HG03039 (cell line): Measurements from ENCODE around the gene NMB.
"Not testable (repeated sequence)": the region's sequence is repeated elsewhere in the genome, so short reads cannot be mapped to it uniquely, and the experiment has no call there.

ENCODE experiments used
- ATAC-seq: cut with Tn5 transposase; IDR thresholded peaks from one replicate; pipeline ENCODE4 v1.9.1; 2021; ENCODE audit warnings: mild to moderate bottlenecking, moderate library complexity; ENCODE audit not compliant: unreplicated experiment

Gene NMB

DNA sequence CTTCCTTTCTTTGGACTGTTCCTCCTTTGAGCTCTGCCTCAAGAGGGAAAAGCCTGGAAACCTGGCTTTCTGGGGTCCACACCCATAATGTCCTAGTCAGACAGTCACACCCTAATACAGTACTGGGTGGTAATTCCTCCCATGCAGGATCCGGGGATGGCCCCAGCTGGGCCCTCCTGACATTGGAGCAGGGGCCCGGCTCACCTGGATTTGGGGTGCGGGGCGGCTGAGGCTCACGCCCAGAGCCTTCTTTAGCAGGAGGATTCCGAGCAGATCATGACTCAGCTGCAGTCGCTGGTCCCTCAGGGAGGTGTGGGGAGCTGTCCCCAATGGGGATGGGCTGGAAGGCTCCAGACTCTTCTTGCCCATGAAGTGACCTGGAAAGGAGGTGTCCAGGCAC is 1.0 kb downstream of the NMB start:
- no peak for ATAC-seq

DNA sequence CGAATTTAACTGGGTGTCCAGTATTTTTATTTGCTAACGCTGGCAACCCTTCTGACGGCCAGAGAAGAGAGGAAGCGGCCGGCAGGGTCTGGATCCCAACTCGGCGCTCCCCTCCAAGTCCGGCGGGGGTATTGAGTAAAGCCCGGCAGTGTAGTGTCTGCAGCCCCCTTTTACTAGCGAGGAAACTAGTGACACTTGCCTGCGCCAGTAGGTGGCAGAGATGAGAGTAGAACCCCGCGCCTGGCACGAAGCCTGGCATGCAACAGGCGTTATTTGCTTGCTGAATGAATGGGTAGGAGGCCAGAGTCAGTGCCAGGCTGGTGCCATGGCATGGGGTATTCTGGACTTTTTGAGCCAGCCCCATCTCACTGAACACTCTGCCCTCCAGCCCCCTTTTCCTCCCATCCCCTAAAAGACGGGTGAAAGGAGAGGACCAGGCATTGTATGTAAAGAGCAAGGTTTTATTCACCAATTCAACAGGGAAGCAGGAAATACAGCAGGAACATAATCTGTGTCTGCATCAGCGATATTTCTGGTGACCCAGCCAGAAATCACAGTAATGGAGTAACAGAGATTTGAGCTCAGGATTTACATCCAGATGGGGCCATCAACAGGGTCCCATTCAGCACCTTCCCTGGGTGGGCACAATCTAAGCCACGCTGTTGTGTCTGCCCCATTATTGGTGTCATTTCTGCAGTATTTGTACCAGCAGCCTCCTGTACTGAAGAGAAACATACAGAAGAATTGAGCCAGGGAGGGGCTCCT is 3.1 kb downstream of the NMB start:
- ATAC-seq = no peak

DNA sequence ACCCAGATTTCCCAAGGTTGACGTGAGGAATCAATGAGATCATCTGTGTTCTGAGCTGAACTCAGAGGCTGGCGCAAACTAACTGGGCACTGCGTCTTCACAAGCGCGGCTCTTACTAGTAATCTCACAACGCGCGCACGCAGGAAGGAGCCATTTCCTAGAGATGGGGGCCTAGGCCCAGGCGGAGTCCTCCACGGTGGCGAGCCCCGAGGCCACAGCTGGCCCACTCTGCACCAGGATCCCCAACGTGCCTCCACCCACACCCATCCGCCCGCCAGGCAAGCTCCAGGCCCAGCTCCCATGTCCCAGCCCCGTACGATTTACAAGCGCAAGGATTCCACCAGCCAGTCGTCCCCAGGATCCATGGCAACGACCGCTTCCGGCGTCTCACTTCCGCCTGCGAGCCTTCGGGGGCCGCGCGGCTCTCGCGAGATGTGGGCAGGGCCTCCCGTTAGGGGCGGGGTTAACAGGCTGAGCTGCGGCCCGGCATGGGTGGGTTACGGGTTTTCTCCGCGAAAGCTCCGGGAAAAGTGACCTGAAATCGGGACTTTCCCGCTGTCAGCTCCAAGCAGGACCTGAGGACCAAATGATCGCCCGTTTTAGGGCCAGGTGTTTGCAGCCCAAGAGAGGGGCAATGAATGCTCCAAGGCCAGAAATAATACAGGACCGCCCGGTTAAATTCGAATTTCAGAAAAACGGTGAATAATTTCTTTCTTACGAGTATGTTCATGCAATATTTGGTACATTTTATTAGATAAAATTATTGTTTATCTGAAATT is 3.9 kb downstream of the NMB start, which contains the start of gene WDR73:
Gene WDR73, minus strand, starts transcription at position 374 of the 779 bp plus-strand sequence. Its CDS starts 9 bp downstream, at position 365.
- peak; percentile 84 for ATAC-seq

DNA sequence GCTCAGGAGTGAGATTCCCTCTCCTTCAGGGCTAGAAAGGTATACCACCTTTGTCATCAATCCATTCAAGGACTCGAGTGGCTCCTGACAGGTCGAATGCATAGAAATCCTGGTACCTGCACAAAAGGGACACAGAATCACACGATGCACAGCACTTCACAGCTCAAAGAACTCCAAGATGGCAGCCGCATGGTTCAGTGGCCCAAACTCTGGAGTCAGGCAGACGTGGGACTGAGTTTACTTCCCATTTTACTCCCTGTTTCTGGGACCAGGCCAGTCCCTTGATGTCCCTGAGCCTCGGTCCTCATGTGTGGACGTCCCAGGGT is 4.5 kb downstream of the NMB start:
- no peak for ATAC-seq

DNA sequence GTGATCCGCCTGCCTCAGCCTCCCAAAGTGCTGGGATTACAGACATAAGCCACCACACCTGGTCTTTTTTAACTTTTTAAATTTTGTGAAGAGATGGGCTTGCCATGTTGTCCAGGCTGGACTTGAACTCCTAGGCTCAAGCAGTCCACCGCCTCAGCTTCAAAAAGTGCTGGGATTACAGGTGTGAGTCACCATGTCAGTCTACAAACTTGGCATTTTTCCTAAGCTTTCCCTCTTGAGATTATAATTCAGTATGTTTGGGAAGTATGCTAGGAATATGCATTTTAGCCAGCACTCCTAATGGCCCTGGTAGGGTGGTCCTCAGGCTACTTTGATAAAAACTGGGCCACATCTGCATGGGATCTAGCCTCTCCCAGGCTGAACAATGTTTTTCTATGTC is 8.3 kb downstream of the NMB start:
- ATAC-seq = no peak

DNA sequence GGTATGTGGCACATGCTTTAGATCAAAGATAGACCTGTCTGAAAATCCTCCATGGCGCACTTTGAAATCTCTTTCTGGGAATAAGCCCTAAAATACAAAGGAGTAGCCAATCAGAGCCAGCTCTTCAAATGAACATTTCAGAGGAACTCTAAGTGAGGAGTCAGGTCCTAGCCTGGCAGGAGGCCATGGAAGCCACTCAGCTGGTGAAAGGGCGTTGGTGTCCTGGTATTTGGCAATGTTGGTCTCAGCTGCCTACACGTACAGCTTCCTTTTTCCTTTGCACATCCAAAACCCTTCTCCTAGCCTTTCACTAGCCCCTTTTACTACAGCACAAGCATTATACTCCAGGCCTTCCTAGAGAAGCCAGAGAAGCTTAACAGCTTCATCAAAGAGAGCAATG is 9.5 kb downstream of the NMB start:
- ATAC-seq = no peak

DNA sequence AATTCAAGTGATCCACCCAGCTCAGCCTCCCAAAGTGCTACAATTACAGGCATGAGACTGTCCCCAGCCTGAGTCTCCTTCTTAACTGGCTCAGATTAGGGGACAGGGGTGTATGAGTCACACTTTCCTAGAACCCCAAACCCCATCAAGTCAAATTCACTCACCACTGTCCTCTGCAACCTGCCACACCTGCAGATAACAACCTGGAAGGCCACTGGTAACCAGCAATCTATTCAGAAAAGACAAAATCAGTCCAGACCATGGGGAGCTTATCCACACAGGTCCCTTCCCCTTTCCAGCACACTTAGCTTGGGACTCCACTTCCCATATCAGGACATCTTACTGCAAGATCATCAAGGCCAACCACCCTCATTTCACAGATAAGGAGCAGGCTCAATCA is 10.3 kb downstream of the NMB start:
- ATAC-seq = no peak

DNA sequence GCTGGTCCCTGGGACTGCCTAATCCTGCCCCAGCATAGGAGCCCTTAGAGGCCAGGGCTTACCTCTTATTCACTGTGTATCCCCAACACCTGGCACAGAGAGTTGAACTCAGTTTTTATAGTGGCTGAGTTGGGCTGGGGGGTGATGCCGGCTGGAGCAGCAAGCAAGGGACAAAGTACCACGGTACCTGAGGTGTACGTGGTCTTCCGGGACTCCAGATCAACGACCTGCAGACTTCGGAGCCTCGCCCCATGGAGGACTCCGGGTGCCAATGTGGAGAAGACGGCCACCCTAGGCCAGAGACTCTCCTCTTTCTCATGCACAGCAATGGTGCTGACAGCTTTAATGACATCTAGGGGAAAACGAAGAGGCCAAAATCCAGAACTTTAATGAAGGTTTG is 12.0 kb downstream of the NMB start:
- no peak for ATAC-seq

DNA sequence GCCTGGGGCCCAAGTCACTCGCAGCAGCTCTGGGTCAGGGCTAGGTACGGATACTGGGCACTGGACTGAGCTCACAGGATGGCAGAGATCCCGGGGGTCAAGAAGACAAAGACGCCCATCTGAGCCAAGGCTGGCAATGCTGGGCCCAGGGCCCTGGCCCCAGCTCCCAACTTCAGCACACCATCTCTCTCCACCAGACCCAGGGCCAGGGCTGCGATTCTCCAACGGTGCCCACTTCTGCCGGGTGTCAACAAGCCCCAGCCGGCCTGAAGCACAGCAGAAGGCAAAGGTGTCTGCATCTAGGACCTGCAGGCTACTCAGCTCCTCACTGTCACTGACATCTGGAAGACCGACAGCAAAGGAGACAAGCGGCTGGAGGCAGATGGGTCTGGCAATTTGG is 12.5 kb downstream of the NMB start:
- no peak for ATAC-seq

DNA sequence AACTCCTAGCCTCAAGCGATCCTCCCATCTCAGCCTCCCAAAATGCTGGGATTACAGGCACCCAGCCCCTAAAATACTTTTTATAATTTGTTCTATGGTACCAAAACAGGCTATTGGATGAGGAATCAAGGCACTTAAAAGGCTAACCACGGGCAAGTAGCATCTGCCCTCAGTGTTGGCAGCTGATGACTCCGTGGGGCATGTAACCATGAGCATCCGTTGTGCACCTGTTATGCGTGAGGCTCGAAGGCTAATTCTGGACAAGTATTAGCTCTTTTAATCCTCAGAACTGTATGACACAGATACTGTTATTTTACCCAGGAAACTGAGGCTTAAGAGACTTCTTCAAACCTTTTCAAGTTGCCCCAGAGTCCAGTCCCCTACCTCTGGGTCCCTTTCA is 14.2 kb downstream of the NMB start:
- no peak for ATAC-seq

DNA sequence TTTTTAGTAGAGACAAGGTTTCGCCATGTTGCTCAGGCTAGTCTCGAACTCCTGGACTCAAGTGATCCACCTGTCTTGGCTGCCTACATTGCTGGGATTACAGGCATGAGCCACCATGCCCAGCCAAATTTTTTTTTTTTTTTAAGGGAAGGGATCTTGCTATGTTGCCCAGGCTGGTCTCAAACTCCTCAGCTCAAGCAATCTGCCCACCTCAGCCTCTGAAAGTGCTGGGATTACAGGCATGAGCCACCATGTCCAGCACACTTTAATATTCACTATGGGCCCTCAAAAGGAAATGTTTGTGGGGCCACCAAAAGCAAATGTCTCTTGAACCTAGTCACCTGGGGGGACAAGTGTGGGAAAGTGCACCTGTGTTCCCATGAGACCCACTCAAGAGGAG is 15.4 kb downstream of the NMB start:
- ATAC-seq = not testable (repeated sequence)

DNA sequence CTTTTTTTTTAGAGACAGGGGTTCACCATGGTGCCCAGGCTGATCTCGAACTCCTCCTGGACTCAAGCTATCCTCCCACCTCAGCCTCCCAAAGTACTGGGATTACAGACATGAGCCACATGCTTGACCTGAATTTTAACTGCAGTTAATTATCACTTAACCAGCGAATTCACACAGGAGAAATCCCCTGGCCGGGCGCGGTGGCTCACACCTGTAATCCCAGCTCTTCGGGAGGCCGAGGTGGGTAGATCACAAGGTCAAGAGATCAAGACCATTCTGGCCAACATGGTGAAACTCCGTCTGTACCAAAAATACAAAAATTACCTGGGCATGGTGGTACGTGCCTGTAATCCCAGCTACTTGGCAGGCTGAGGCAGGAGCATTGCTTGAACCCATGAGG is 16.1 kb downstream of the NMB start:
- not testable (repeated sequence) for ATAC-seq

DNA sequence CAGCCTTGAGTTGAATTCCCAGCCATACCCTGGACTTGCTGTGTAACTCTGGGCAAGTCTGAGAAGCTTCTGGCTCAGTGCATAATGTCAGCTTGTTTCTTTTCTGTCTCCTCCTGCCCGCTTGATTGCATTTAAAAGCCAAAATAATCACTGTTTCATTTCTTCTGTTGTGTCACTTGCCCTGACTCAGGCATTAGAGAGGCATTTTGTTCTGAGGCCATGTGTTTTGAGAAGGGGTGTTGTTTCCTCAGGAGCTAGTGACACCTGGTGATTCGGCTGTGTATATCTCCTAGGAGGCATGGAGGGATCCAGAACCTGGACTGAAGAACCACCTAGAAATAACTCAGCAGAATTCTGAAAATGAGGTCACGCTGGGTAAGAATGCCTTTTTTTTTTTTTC is 19.9 kb downstream of the NMB start:
- ATAC-seq = no peak

DNA sequence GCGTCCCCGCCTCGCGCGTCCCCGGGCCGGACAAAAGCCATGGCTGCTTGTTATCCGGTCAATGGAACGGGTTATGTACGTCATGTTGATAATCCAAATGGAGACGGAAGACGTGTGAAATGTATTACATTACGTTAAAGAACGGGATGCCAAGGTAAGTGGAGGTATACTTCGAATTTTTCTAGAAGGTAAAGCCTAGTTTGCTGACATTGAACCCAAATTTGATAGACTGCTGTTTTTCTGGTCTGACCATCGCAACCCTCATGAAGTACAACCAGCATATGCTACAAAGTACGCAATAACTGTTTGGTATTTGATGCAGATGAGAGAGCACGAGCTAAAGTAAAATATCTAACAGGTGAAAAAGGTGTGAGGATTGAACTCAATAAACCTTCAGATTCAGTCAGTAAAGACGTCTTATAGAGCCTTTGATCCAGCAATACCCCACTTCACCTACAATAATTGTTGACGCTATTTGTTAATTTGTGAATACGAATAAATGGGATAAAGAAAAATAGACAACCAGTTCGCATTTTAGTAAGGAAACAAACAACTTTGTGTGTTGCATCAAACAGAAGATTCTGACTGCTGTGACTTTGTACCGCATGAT is 23.7 kb downstream of the NMB start:
- no peak for ATAC-seq

DNA sequence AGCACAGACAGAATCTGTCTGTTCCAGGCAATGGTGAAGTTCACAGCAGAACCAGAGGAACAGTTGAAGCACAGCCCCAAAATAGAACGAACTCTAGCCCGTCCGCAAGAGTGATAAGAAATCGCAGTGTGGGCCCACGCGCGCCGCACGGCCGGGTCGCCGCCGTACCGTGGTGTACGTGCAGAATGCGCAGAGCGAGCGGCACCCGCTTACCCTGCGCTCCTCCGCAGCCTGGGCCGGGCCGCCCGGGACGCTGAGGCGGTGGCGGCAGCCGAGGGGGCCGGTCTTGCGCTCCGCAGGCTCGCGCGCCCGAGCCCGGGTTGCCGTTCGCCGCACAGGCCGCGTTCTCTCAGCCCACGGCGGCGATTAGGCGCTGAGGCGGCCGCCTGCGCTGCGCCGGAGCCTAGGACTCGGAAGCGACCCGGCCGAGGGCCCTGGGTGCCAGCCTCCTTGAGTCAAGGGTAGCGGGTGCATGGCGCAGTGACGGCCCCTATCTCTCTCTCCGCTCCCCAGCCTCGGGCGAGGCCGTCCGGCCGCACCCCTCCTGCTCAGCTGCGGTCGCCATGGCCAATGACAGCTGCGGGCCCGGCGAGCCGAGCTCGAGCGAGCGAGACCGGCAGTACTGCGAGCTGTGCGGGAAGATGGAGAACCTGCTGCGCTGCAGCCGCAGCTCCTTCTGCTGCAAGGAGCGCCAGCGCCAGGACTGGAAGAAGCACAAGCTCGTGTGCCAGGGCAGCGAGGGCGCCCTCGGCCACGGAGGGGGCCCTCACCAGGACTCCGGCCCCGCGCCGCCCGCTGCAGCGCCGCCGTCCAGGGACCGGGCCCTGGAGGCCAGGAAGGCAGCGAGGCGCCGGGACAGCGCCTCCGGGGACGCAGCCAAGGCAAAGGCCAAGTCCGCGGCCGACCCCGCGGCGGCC is 24.4 kb downstream of the NMB start:
- ATAC-seq = peak; percentile 38

DNA sequence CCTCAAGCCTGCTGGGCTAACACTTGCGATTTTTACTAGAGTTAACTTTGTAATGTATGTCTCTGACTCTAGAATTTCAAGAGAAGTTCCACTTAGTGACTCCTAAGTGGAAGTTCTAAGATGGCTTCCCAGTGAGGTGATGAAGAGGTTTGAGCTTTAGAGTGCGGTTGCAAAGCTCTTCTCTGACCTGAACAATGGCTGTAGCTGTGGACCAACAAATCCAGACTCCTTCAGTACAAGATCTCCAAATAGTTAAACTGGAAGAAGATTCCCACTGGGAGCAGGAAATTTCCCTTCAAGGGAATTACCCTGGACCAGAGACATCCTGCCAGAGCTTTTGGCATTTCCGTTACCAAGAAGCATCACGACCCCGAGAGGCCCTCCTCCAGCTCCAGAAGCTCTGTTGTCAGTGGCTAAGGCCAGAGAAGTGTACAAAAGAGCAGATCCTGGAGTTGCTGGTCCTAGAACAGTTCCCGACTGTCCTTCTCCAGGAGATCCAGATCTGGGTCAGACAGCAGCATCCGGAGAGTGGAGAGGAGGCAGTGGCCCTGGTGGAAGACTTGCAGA is 26.2 kb downstream of the NMB start:
- no peak for ATAC-seq

DNA sequence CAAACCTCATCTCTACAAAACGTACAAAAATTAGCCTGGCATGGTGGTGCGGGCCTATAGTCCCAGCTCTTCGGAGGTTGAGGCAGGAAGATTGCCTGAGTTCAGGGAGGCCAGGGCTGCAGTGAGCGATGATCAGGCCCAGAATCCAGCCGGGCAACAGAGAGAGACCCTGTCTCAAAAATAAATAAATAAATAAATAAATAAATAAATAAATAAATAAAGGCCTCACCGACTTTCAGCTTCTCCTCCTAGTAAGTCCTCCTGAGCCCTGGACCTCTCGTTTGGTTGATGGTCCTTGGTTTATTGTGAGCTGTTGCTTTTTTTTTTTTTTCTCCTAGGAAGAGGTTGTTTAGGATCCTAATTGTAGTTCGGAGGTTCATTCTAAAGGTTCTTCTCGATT is 29.0 kb downstream of the NMB start:
- no peak for ATAC-seq

DNA sequence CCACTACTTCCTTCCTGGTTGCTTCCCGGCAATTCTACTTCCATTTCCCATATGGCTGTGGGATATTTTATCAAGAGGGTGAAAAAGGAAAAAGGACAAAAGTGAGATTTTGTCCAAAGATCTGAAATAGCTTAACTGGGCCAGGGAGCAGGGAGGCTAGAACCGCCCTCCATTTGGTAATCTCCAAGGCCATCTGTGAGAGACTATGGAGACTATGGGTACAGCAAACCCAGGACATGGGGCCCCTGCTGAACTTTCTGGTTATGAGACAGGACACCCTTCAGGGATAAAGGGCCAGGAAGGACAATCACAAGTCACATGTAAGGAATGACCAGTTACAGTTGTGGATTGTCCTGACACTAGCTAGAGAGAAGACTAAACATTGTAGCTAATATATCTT is 32.9 kb downstream of the NMB start:
- ATAC-seq = no peak

DNA sequence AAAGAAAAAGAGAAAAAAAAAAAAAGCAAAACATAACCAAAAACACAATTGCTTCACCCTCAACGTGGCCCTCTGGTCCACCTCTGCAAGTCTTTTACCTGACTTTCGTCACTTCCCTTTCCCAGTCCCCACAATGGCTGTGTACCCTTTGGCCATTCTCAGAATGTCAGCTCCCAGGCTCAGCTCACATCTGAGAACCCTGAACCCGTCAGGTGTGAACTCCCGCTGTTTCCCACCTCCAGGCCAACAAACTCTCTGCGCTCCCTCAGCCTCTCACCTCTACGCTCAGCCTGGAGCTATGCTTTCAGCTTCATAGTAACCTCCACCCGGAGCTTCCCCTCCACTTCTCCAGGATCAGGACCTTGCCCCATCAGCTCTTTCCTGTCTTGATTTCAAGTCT is 33.6 kb downstream of the NMB start:
- no peak for ATAC-seq

DNA sequence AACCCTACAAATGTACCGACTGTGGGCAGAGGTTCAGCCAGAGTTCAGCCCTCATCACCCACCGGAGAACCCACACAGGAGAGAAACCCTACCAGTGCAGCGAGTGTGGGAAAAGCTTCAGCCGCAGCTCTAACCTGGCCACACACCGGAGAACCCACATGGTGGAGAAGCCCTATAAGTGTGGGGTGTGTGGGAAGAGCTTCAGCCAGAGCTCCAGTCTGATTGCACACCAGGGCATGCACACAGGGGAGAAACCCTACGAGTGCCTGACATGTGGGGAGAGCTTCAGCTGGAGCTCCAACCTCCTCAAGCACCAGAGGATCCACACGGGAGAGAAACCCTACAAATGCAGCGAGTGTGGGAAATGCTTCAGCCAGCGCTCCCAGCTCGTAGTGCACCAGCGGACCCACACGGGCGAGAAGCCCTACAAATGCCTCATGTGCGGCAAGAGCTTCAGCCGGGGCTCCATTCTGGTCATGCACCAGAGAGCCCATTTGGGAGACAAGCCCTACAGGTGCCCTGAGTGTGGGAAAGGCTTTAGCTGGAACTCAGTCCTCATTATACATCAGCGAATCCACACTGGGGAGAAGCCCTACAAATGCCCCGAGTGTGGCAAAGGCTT is 36.5 kb downstream of the NMB start:
- no peak for ATAC-seq
